ENCODE data around the gene DDX59. TPM values are rescaled to one million over a fixed set of nuclear protein-coding genes. Genes with fewer than 3 reads are reported as not detected.

Gene DDX59
- total and polyA plus RNA-seq, 9 of the 15 experiments (the other 6 are each of a cell fraction or from before 2014, with no cell fraction given), result 8.3 to 30.4 (median 19.8) TPM

DNA sequence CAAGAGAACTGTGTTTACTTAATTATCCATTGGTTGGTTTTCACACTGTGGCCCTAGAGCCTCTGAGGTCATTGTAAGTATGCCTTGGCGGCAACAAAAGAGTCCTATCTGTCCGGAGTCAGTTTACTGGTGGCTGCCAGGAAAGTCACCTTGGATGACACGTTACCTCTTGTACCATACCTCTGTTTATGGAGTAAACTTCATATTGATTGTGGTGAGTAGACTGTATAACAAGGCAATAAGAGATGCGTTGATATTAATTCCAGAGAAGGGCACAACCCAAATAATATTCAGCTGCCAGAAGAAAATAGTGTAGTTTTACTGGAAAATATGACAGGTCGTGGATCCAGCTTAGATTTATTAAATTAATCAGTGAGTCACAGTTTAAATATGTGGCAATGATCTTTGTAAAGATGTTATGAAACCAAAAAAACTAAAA lies 28.7 kb downstream of the DDX59 start (continued):
- TF ChIP-seq CHD4 (IDR thresholded peaks at IDR 0.05; ENCODE audit: insufficient read depth, insufficient replicate concordance, low read depth, low read length, poor library complexity, severe bottlenecking), result peak; percentile 35
- no peak for TF ChIP-seq FOSL1 (tag; conservative IDR thresholded peaks at IDR 0.05)
- TF ChIP-seq, protein P1, sequence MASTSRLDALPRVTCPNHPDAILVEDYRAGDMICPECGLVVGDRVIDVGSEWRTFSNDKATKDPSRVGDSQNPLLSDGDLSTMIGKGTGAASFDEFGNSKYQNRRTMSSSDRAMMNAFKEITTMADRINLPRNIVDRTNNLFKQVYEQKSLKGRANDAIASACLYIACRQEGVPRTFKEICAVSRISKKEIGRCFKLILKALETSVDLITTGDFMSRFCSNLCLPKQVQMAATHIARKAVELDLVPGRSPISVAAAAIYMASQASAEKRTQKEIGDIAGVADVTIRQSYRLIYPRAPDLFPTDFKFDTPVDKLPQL (IDR thresholded peaks at IDR 0.05; ENCODE audit: extremely low read depth, insufficient read length), result peak; percentile 82
- peak; percentile 21; the same call in 1 of the 2 replicates for TF ChIP-seq SMARCC2 (IDR thresholded peaks at IDR 0.05; ENCODE audit: low read depth)
- peak; percentile 58; the same call in 1 of the 2 replicates for TF ChIP-seq SOX6 (IDR thresholded peaks at IDR 0.05)
- TF ChIP-seq ATF7 (IDR thresholded peaks at IDR 0.05), result peak; percentile 74
- TF ChIP-seq ARID2 (IDR thresholded peaks at IDR 0.05), result no peak
- TF ChIP-seq, protein P2, sequence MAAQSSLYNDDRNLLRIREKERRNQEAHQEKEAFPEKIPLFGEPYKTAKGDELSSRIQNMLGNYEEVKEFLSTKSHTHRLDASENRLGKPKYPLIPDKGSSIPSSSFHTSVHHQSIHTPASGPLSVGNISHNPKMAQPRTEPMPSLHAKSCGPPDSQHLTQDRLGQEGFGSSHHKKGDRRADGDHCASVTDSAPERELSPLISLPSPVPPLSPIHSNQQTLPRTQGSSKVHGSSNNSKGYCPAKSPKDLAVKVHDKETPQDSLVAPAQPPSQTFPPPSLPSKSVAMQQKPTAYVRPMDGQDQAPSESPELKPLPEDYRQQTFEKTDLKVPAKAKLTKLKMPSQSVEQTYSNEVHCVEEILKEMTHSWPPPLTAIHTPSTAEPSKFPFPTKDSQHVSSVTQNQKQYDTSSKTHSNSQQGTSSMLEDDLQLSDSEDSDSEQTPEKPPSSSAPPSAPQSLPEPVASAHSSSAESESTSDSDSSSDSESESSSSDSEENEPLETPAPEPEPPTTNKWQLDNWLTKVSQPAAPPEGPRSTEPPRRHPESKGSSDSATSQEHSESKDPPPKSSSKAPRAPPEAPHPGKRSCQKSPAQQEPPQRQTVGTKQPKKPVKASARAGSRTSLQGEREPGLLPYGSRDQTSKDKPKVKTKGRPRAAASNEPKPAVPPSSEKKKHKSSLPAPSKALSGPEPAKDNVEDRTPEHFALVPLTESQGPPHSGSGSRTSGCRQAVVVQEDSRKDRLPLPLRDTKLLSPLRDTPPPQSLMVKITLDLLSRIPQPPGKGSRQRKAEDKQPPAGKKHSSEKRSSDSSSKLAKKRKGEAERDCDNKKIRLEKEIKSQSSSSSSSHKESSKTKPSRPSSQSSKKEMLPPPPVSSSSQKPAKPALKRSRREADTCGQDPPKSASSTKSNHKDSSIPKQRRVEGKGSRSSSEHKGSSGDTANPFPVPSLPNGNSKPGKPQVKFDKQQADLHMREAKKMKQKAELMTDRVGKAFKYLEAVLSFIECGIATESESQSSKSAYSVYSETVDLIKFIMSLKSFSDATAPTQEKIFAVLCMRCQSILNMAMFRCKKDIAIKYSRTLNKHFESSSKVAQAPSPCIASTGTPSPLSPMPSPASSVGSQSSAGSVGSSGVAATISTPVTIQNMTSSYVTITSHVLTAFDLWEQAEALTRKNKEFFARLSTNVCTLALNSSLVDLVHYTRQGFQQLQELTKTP (IDR thresholded peaks at IDR 0.05; ENCODE audit: low read depth in 1 of 2, partially characterized antibody in 2 of 2), result peak in 1 of 2 experiments; percentile 41
- no peak for TF ChIP-seq SNIP1 (IDR thresholded peaks at IDR 0.05; ENCODE audit: low read depth)
- 0 out of 2 replicates have a peak, but pooled peaks have one; percentile 6 for TF ChIP-seq ZNF584 (CRISPR knock-in tag; IDR thresholded peaks at IDR 0.05; ENCODE audit: low read depth)
- 0 out of 2 replicates have a peak, but pooled peaks have one; percentile 18 for TF ChIP-seq ARID1B (IDR thresholded peaks at IDR 0.05)
- no peak for TF ChIP-seq ZNF76 (CRISPR knock-in tag; IDR thresholded peaks at IDR 0.05; ENCODE audit: borderline replicate concordance)
- TF ChIP-seq JUN (IDR thresholded peaks at IDR 0.05; ENCODE audit: borderline replicate concordance, low read depth, low read length), result 0 out of 2 replicates have a peak, but pooled peaks have one; percentile 13
- TF ChIP-seq JUN (CRISPR knock-in tag; IDR thresholded peaks at IDR 0.05; ENCODE audit: borderline replicate concordance), result no peak
- TF ChIP-seq SUPT5H (IDR thresholded peaks at IDR 0.05), result peak; percentile 45
- TF ChIP-seq ZNF24 (IDR thresholded peaks at IDR 0.05), result no peak
- no peak for TF ChIP-seq IFI16 (CRISPR knock-in tag; IDR thresholded peaks at IDR 0.05)
- TF ChIP-seq, protein P3, sequence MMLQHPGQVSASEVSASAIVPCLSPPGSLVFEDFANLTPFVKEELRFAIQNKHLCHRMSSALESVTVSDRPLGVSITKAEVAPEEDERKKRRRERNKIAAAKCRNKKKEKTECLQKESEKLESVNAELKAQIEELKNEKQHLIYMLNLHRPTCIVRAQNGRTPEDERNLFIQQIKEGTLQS (IDR thresholded peaks at IDR 0.05), result peak; percentile 59; the same call in 1 of the 2 replicates
- TF ChIP-seq, protein P3 (CRISPR knock-in tag; conservative IDR thresholded peaks at IDR 0.05), result no peak
- TF ChIP-seq MAFF (IDR thresholded peaks at IDR 0.05; ENCODE audit: low read length), result no peak
- TF ChIP-seq THRA (IDR thresholded peaks at IDR 0.05), result peak; percentile 37; the same call in 1 of the 2 replicates
- TF ChIP-seq NCOR1 (IDR thresholded peaks at IDR 0.05), result peak; percentile 26; the same call in 1 of the 2 replicates
- peak; percentile 83 for TF ChIP-seq ZKSCAN8 (CRISPR knock-in tag; IDR thresholded peaks at IDR 0.05)

All from K562 (cell line).